Smooth muscle cell (in vitro differentiated cells): Measurements from ENCODE around the gene PPIL3. TPM values are rescaled to one million over a fixed set of nuclear protein-coding genes. Genes with fewer than 3 reads are reported as not detected.
A peak's percentile ranks its signal among the peaks of the same experiment; 100 is the strongest.

ENCODE experiments used
- DNase-seq: peaks from one replicate; lab custom pipeline; 2025; ENCODE audit not compliant: unreplicated experiment; lab: John Stamatoyannopoulos, UW
- H2AFZ ChIP-seq: fragments of 200-600 bp; sonication (generic); 2 replicates; pipeline ENCODE4 v1.6.0; 2016; ENCODE audit warnings: antibody characterized with exemption, low read depth, mild to moderate bottlenecking
- H3F3A ChIP-seq: fragments of 200-600 bp; sonication (generic); 2 replicates; pipeline ENCODE4 v1.6.0; 2017; ENCODE audit warnings: antibody characterized with exemption, low read depth
- H3K27ac ChIP-seq: fragments of 200-600 bp; sonication (generic); 2 replicates; pipeline ENCODE4 v1.5.1; 2016; ENCODE audit warnings: low read depth, mild to moderate bottlenecking
- H3K27me3 ChIP-seq: fragments of 200-600 bp; sonication (generic); 2 replicates; pipeline ENCODE4 v1.6.1; 2016; ENCODE audit warnings: low read depth, mild to moderate bottlenecking
- H3K36me3 ChIP-seq: fragments of 200-600 bp; sonication (generic); 2 replicates; pipeline ENCODE4 v1.5.1; 2016; ENCODE audit warnings: low read depth
- H3K4me1 ChIP-seq: fragments of 200-600 bp; sonication (generic); 2 replicates; pipeline ENCODE4 v1.5.1; 2016; ENCODE audit warnings: low read depth
- H3K4me2 ChIP-seq: fragments of 200-600 bp; sonication (generic); 2 replicates; pipeline ENCODE4 v1.6.0; 2016; ENCODE audit warnings: mild to moderate bottlenecking
- H3K4me3 ChIP-seq: fragments of 200-600 bp; sonication (generic); 2 replicates; pipeline ENCODE4 v1.5.1; 2016; ENCODE audit warnings: mild to moderate bottlenecking
- H3K79me2 ChIP-seq: fragments of 200-600 bp; sonication (generic); 2 replicates; pipeline ENCODE4 v1.6.0; 2016; ENCODE audit warnings: low read depth, mild to moderate bottlenecking
- H3K9ac ChIP-seq: fragments of 200-600 bp; sonication (generic); 2 replicates; pipeline ENCODE4 v1.6.0; 2016; ENCODE audit warnings: low read depth
- H3K9me3 ChIP-seq: fragments of 200-600 bp; sonication (generic); replicated peaks from 2 replicates; pipeline ENCODE4 v1.5.1; 2016; ENCODE audit warnings: low read depth
- H4K20me1 ChIP-seq: fragments of 200-600 bp; sonication (generic); 2 replicates; pipeline ENCODE4 v1.6.0; 2016; ENCODE audit warnings: low read depth
- WGBS: methylation state at CpG from one replicate; pipeline ENCODE4 v1.1.7; 2016; ENCODE audit warnings: low lambda C conversion rate; 5-methylcytosine and 5-hydroxymethylcytosine counted together
- polyA plus RNA-seq: library from polyadenylated mRNA; unstranded; fragments of >200 nt; fragmentation: Nextera tagmentation; extraction: Ambion mirVana; gene quantifications from 2 replicates; pipeline ENCODE4 v1.2.1, GENCODE V29; 2016
- small RNA-seq: library from RNA; depleted of rRNA; stranded (forward); fragments of <200 nt; gene quantifications from one replicate; pipeline ENCODE3, GENCODE V24; 2014
- total RNA-seq: library from RNA; depleted of rRNA; stranded (reverse); fragments of >200 nt; gene quantifications from 2 replicates; pipeline ENCODE4 v1.2.3, GENCODE V29; 2014
- TF ChIP-seq, protein P1 (sequence below): fragments of 200-600 bp; sonication (generic); IDR thresholded peaks from 2 replicates; pipeline ENCODE4 v1.5.1; 2017; ENCODE audit warnings: borderline replicate concordance, mild to moderate bottlenecking, antibody characterized with exemption; ENCODE audit not compliant: insufficient read depth, poor library complexity, severe bottlenecking

PPIL3 gene
- total and polyA plus RNA-seq, 2 experiments from 2014 or later = 42.5 to 70.1 TPM

DNA sequence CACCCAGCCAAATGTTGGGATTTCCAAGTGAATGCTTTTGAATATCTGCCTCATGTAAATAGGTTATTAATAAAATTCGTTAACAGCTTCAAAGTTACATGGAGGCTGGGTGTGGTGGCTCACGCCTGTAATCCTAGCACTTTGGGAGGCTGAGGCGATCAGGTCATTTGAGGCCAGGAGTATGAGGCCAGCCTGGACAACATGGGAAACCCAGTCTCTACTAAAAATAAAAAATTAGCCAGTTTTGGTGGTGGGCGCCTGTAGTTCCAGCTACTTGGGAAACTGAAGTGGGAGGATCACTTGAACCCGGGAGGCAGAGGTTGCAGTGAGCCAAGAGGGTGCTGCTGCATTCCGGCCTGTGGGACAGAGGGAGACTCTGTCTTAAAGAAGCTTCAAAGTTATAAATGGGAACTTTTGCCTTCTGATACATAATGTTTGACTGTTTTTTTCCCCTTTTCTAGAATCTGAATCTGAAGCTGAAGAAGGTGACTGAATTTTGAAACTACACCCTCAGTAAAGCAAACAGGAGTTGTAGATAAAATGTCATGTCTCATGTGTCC is 67.1 kb downstream of the PPIL3 start:
- TF ChIP-seq, protein P1, sequence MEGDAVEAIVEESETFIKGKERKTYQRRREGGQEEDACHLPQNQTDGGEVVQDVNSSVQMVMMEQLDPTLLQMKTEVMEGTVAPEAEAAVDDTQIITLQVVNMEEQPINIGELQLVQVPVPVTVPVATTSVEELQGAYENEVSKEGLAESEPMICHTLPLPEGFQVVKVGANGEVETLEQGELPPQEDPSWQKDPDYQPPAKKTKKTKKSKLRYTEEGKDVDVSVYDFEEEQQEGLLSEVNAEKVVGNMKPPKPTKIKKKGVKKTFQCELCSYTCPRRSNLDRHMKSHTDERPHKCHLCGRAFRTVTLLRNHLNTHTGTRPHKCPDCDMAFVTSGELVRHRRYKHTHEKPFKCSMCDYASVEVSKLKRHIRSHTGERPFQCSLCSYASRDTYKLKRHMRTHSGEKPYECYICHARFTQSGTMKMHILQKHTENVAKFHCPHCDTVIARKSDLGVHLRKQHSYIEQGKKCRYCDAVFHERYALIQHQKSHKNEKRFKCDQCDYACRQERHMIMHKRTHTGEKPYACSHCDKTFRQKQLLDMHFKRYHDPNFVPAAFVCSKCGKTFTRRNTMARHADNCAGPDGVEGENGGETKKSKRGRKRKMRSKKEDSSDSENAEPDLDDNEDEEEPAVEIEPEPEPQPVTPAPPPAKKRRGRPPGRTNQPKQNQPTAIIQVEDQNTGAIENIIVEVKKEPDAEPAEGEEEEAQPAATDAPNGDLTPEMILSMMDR = no peak
- no peaks in the 10 kb centered on the region for H3K9me3 ChIP-seq
- no peak overlapping the region for H3K9ac ChIP-seq
- H3K79me2 ChIP-seq = peaks cover 6% of the 10 kb centered on the region
- DNase-seq = no peak
- H3K4me1 ChIP-seq = no peaks in the 10 kb centered on the region
- peaks cover 29% of the 10 kb centered on the region for H3F3A ChIP-seq
- H3K27me3 ChIP-seq = no peaks in the 10 kb centered on the region
- H3K27ac ChIP-seq = no peak overlapping the region
- H3K36me3 ChIP-seq = peaks cover 50% of the 10 kb centered on the region
- 97% methylated on average over 6 of the region's 6 CpGs for WGBS
- no peak overlapping the region for H3K4me2 ChIP-seq
- no peak overlapping the region for H2AFZ ChIP-seq
- no peak overlapping the region for H3K4me3 ChIP-seq
- peaks cover 55% of the 10 kb centered on the region for H4K20me1 ChIP-seq

Small RNAs within 50 kb of the gene (small RNA-seq; reads per million reads assigned to genes)
- gene RF00019 = not detected
- not detected for gene RNA5SP115
- gene RNU6-312P = not detected
- 0.32 reads per million, percentile 7 among the genes with 10 or more reads in this experiment for gene RNU6-31P
- not detected for gene RNU6-762P

Other genes with a start within 250 kb of the PPIL3 start
- 364 and 398 TPM in 2 replicates for gene BZW1, start 77.2 kb downstream of the PPIL3 start, total RNA-seq
- gene BZW1, start 77.2 kb downstream of the PPIL3 start, polyA plus RNA-seq = 203 and 212 TPM in 2 replicates
- 87.8 and 106 TPM in 2 replicates for gene CLK1, start 24.4 kb downstream of the PPIL3 start, total RNA-seq
- gene CLK1, start 24.4 kb downstream of the PPIL3 start, polyA plus RNA-seq = 25.7 and 32.4 TPM in 2 replicates
- 28.8 and 39.7 TPM in 2 replicates for gene NIF3L1, start 294 bp upstream of the PPIL3 start, total RNA-seq
- 22.3 and 24.0 TPM in 2 replicates for gene NIF3L1, start 294 bp upstream of the PPIL3 start, polyA plus RNA-seq
- gene ORC2, start 74.6 kb upstream of the PPIL3 start, total RNA-seq = 11.5 and 16.0 TPM in 2 replicates
- gene ORC2, start 74.6 kb upstream of the PPIL3 start, polyA plus RNA-seq = 7.1 and 8.3 TPM in 2 replicates
- gene HYCC2, start 182.6 kb upstream of the PPIL3 start, total RNA-seq = 15.1 and 17.9 TPM in 2 replicates
- gene HYCC2, start 182.6 kb upstream of the PPIL3 start, polyA plus RNA-seq = 3.6 and 6.3 TPM in 2 replicates
- 88.6 and 89.0 TPM in 2 replicates for gene NDUFB3, start 182.9 kb upstream of the PPIL3 start, total RNA-seq
- 201 and 216 TPM in 2 replicates for gene NDUFB3, start 182.9 kb upstream of the PPIL3 start, polyA plus RNA-seq
- gene CFLAR, start 227.1 kb upstream of the PPIL3 start, total RNA-seq = 27.1 and 42.5 TPM in 2 replicates
- gene CFLAR, start 227.1 kb upstream of the PPIL3 start, polyA plus RNA-seq = 16.0 and 24.0 TPM in 2 replicates